GM19238 (cell line): ENCODE measurements around the gene CAV2.

ENCODE experiments used
- DNase-seq: peaks from one replicate; pipeline ENCODE4 v3.0.0; 2011; ENCODE audit warnings: low spot score; ENCODE audit not compliant: insufficient read length

Gene CAV2

DNA sequence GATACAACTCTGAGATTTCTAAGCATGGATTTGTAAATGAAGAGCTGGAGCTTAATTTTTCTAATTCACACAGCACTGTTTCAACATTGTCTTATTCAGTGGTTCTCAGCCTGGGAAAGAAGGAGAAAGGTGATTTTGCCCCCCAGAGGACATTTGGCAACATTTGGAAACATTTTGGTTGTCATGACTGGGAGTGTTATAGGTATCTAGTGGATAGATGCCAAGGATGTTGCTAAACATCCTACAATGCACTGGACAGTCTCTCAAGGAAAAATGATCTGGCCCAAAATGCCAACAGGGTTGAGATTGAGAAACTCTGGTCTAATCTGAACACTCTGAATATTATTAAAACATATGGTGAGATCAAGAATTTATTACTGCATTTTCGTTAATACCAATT is 3.8 kb upstream of the CAV2 start:
- no peak for DNase-seq

- DNase-seq, result no peak
Observed at GRCh38 chr7:116496653-116497052, 2.9 kb upstream of the CAV2 start.

DNA sequence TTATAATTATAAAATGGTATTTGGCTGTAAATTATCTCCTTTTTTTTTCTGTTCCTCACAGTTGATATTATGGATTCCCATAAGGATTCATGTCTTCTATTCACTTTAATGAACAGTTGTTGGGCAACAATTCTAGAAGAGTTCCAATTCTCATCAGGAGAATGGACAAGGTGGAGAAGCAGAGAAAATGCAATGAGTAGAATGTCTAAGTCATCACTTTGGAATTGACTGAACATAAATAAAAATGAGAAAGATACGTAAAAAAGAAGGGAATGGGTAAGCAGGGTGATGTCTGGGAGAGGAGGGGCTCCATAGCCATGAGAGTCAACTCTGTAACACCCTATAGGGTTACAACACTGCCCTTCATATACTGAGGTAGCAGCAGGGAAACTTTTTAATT is 1.8 kb upstream of the CAV2 start:
- no peak for DNase-seq

- no peak for DNase-seq
Observed at GRCh38 chr7:116500078-116500853, 728 bp downstream of the CAV2 start.

- no peak for DNase-seq
Observed at GRCh38 chr7:116501425-116502167, 2.1 kb downstream of the CAV2 start.

- no peak for DNase-seq
Observed at GRCh38 chr7:116502201-116503096, 2.9 kb downstream of the CAV2 start.

DNA sequence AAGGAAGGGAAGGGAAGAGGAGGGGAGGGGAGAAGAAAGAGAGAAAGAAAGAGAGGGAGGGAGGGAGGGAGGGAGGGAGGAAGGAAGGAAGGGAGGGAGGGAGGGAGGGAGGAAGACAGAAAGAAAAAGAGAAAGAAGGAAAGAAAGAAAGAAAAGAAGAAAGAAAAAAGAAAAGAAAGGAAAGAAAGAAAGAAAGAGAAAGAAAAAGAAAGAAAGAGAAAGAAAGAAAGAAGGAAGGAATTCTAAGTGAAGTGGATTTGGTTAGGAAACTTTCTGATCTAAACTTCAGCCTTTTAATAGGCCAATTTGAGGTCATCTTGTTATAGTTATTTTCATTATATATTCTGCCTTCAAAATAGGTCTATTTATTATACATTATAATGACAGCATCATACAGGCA is 4.3 kb downstream of the CAV2 start:
- DNase-seq, result no peak

- DNase-seq, result no peak
Observed at GRCh38 chr7:116505278-116505677, 5.7 kb downstream of the CAV2 start.

DNA sequence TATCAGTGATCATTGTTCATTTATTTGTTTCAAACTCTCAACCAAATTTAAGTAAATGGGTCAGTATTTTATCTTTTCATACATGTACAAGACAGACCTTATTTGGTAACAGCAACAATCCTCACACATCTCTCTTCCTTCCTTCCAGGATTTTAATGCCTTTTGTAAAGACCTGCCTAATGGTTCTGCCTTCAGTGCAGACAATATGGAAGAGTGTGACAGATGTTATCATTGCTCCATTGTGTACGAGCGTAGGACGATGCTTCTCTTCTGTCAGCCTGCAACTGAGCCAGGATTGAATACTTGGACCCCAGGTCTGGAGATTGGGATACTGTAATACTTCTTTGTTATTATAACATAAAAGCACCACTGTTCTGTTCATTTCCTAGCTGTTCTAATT is 6.3 kb downstream of the CAV2 start:
- DNase-seq, result no peak

GRCh38 chr7:116509982-116510579 is 10.5 kb downstream of the CAV2 start:
- DNase-seq, result no peak

DNA sequence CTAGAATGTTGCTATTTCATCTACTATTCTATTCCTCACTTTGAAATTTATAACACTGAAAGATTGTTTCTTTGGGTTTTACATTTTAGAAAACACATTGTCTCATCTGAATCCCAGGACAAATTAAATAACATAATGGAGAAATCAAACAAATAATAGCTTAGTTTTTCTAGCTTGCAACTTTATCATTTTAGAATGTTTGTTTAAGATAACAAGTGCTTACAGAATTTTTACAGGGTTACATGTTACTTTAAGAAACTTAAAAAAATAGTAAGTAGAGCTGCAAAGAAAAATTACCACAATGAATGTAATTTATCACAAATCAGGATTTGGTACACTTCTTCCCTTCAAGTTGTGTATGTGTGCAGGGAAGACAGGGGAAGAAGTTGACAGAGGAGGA is 11.3 kb downstream of the CAV2 start:
- no peak for DNase-seq

DNA sequence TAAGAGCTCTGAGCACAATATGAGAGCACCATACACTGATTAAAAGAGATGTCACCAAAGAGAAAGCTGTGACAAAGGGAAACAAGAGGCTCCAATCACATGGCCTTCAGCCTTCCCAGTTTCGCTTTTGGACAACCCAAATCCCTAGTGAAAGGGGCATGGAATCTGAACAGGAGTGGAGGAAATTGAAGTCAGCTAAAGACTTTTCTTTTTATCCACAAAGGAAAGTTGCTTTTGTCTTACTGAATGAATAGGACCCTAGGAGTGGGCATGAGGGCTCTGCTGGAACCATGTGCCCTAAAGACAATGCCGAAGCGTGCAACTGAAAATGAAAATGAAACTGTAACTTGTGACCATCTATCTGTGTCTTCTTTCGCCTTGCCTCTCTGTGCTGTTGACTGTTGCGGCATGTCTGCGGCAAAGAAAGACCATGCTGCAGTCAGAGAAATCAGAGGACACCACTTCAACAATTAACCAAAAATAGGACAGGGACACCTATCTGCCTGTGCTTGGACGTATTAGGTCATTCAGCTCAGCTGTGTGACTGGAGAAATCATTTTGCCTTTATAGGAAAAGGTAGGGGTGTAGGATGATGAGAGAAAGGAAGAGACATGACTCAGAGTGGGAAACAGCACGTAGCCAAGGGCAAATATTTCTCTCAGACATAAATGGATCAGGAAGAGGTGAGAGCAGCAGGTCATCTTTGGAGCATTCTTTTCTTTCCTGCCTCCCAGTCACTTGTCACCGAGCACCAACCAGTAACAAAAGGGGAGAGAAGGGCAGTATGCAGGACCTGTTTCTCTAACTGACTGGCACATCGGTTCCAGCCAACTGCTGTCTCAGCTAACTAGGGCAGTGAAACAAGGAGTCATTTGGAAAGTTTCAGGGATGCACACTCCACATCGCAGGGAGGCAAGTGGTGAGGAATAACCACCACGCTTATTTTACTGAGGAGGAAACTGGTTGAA is 12.3 kb downstream of the CAV2 start:
- DNase-seq, result no peak

DNA sequence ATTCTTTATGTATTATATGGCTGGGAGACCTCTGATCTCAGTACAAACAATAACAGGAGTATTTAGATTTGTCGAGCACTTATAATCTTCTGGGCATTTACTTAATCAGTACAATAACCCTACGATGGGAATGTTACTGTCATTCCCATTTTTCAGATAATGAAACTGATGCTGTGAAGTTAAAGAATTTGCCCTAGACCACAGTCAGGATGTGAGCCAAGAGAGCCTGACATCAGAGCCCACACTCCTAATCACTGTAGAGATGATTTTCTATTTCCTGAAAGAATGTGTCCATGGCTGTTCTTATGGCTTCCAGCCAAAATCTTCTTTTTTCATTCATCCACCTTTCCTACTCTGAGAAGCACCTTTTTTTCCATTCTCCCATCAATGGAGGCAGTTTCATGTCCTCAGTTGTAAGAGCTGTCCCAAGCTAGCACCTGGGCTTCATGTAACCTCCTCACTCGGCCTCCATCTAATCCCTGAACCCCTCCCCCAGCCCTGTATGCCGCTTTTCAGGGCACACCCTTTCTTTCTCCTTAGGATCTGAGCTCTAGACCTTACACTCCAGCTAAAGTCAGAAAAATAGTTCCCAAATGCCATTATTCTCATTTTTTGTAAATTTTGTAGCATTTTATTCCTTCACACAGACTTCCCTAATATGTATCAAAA is 13.1 kb downstream of the CAV2 start:
- no peak for DNase-seq

DNA sequence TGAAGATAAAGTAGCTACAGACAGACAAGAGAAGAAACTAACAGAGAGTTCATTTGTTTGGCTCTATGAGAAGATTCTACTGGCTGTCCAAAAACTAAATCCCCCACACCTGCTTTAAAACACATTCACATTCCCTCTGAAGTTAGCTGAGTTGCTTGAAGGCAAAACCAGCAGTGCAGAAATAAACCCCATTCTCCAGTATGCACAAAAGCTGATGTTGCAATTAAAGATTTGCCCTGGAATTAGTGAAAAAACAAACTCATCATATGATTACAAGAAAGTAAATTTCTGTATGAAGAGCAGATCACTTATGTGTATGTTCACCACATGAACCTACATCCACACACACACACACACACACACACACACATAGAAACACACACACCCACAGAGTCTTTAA is 16.0 kb downstream of the CAV2 start:
- no peak for DNase-seq

DNA sequence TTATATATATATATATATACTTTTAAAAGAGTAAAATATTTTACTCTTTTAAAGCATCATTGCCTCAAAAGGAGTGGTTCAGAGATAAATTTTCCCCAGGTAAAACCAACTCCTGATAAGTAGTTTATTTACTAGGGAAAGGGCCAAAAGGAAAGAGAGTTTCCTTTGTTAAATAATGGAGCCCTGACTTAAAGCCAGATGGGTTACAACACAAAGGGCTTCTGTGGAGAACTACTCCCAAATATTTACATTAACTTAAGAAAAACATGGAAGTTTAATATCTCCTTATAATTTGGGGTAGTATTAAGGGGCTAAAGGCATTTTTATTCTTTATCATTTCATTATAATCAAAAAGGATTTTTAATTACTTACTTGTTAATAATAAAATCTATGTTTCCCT is 16.8 kb downstream of the CAV2 start:
- DNase-seq, result no peak

GRCh38 chr7:116517626-116518025 is 18.1 kb downstream of the CAV2 start:
- DNase-seq, result no peak

GRCh38 chr7:116518961-116519360 is 19.4 kb downstream of the CAV2 start:
- no peak for DNase-seq

GRCh38 chr7:116521046-116521664 is 21.6 kb downstream of the CAV2 start:
- no peak for DNase-seq

DNA sequence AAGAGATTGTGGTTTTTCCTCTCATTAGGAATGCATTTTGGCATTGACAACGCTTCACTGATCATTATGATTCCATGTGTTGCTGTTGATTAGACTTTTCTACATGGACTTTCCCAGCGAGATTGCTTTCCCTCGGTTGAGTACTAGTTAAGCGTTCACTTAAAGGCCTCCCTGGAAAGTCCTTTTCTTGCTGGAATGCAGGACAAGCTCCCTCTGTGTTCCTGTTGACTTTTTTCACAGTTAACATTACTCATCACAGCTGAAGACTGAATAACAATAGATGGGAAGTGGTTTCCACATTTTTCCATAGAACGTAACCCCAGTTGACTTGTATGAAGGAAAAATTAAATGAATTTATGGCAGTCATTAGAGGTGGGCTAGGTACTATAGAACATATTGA is 22.7 kb downstream of the CAV2 start:
- no peak for DNase-seq
